ENCODE measurements around the gene PCLO. TPM values are rescaled to one million over a fixed set of nuclear protein-coding genes. Genes with fewer than 3 reads are reported as not detected.

PCLO gene
- total and polyA plus RNA-seq, 3 experiments from 2014 or later, result not detected

DNA sequence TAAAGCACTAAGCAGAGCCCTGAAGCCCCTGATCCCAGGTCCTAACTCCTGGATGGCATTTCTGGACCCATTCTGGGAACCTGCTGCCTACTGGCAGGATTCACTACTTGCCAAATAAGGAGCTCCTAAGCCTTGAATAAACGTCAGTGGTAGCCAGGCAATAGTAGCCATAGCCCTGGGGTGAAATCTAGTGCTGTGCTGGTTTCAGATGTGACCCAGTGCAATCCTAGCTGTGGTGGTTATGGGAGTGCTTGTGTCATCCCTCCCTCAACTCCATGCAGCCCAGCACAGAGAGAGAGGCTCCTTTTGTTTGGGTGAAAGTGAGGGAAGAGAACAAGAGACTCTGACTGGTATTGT is 43.7 kb downstream of the PCLO start:
- Mint-ChIP-seq H3K4me1 (no peaks in the 10 kb centered on the region), H3K36me3 (no peaks in the 10 kb centered on the region)

GRCh38 chr7:83118347-83119025 is 44.2 kb downstream of the PCLO start:
- Histone ChIP-seq H3K27ac (ENCODE audit: low read depth, low read length) (no peak overlapping the region), H3K9me3 (ENCODE audit: low read length) (no peaks in the 10 kb centered on the region), H3K36me3 (ENCODE audit: insufficient read depth, low read length) (no peaks in the 10 kb centered on the region), H3K27me3 (ENCODE audit: insufficient read depth, low read length, poor library complexity, severe bottlenecking) (no peaks in the 10 kb centered on the region), H3K4me1 (ENCODE audit: insufficient read depth, low read length) (no peaks in the 10 kb centered on the region), H3K4me3 (ENCODE audit: low read length) (no peak overlapping the region)
- no peak overlapping the region for H3K27ac Mint-ChIP-seq
- POLR2A ChIA-PET, result no interaction called here
- H3K4me1 Mint-ChIP-seq, result no peaks in the 10 kb centered on the region
- no peak for DNase-seq
- H3K9me3 Mint-ChIP-seq, result peaks cover 13 to 20% (median 19%) of the 10 kb centered on the region in 5 donors
- CTCF ChIA-PET, result no interaction called here
- H3K36me3 Mint-ChIP-seq, result no peaks in the 10 kb centered on the region
- no peaks in the 10 kb centered on the region for H3K27me3 Mint-ChIP-seq
- no peak overlapping the region for H3K4me3 Mint-ChIP-seq

More for the DNA sequence above, 43.7 kb downstream of the PCLO start:
- ChIA-PET POLR2A (no interaction called here), CTCF (no interaction called here)
- Histone ChIP-seq H3K27me3 (ENCODE audit: insufficient read depth, low read length, poor library complexity, severe bottlenecking) (no peaks in the 10 kb centered on the region), H3K4me1 (ENCODE audit: insufficient read depth, low read length) (no peaks in the 10 kb centered on the region), H3K9me3 (ENCODE audit: low read length) (no peaks in the 10 kb centered on the region), H3K4me3 (ENCODE audit: low read length) (no peak overlapping the region), H3K27ac (ENCODE audit: low read depth, low read length) (no peak overlapping the region), H3K36me3 (ENCODE audit: insufficient read depth, low read length) (no peaks in the 10 kb centered on the region)
- Mint-ChIP-seq H3K9me3 (peaks cover 13 to 20% (median 19%) of the 10 kb centered on the region in 5 donors), H3K4me3 (no peak overlapping the region), H3K27me3 (no peaks in the 10 kb centered on the region), H3K27ac (no peak overlapping the region)
- no peak for DNase-seq

DNA sequence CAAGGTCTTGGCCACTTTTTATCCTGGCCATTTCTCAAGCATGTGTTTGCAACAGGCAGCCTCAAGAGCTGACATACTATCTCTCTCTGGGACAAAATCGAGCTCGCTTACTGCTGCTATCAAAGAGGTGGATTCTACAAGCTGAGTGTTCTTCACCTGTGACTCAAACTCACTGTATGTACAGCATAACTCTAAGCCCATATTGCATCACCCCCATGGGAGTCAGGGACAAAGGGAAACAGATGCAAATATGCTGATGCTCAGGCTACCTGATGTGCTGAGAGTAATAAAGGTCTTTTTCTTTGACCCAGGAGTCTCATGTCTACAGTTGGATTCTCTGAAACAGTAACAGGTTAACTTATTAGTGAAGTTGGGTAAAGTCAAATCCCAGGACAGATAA is 45.2 kb downstream of the PCLO start:
- Histone ChIP-seq H3K27me3 (ENCODE audit: insufficient read depth, low read length, poor library complexity, severe bottlenecking) (no peaks in the 10 kb centered on the region), H3K4me3 (ENCODE audit: low read length) (no peak overlapping the region), H3K27ac (ENCODE audit: low read depth, low read length) (no peak overlapping the region), H3K4me1 (ENCODE audit: insufficient read depth, low read length) (no peaks in the 10 kb centered on the region), H3K9me3 (ENCODE audit: low read length) (no peaks in the 10 kb centered on the region), H3K36me3 (ENCODE audit: insufficient read depth, low read length) (no peaks in the 10 kb centered on the region)
- Mint-ChIP-seq H3K27me3 (no peaks in the 10 kb centered on the region), H3K36me3 (no peaks in the 10 kb centered on the region), H3K9me3 (peaks cover 11 to 21% (median 16%) of the 10 kb centered on the region in 5 donors), H3K4me1 (no peaks in the 10 kb centered on the region), H3K4me3 (no peak overlapping the region), H3K27ac (no peak overlapping the region)
- CTCF ChIA-PET, result interaction anchor here (0.9 kb wide), 1 partner anchor 15 kb away, joined by 3 read pairs; no protein-coding TSS in a partner anchor
- DNase-seq, result no peak
- POLR2A ChIA-PET, result no interaction called here

- Histone ChIP-seq H3K4me3 (ENCODE audit: low read length) (no peak overlapping the region), H3K27me3 (ENCODE audit: insufficient read depth, low read length, poor library complexity, severe bottlenecking) (no peaks in the 10 kb centered on the region), H3K36me3 (ENCODE audit: insufficient read depth, low read length) (no peaks in the 10 kb centered on the region), H3K9me3 (ENCODE audit: low read length) (no peaks in the 10 kb centered on the region), H3K4me1 (ENCODE audit: insufficient read depth, low read length) (no peaks in the 10 kb centered on the region), H3K27ac (ENCODE audit: low read depth, low read length) (no peak overlapping the region)
- ChIA-PET CTCF (no interaction called here), POLR2A (no interaction called here)
- Mint-ChIP-seq H3K36me3 (no peaks in the 10 kb centered on the region), H3K9me3 (peaks cover 1 to 14% (median 7%) of the 10 kb centered on the region in 5 donors), H3K4me3 (no peak overlapping the region), H3K27ac (no peak overlapping the region), H3K4me1 (no peaks in the 10 kb centered on the region), H3K27me3 (no peaks in the 10 kb centered on the region)
- no peak for DNase-seq
Observed at GRCh38 chr7:83111391-83111790, 51.3 kb downstream of the PCLO start.

- H3K4me3 Mint-ChIP-seq, result no peak overlapping the region
- DNase-seq, result no peak
- H3K4me3 ChIP-seq (ENCODE audit: low read length), result no peak overlapping the region
Observed at GRCh38 chr7:83109352-83109751, 53.3 kb downstream of the PCLO start.

DNA sequence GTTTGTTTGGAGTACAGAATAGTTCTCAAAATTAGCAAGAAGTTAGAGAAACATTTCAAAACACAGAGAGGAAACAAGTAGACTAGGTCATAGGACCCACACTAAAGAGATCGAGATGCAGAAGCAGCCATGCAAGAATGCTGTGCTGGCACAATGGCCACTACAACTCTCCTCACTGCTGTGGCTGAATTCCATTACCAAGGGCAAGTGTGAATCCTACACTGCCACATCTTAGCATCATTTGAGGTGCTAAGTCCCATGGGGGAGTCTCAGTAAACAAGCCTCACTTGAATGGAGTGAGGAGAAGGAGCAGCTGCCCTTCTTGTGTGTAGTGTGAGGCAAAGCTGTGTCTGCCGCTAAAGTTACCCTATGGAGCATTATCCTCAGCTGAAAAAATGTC is 56.7 kb downstream of the PCLO start:
- no peaks in the 10 kb centered on the region for H3K27me3 Mint-ChIP-seq
- peaks cover 0 to 31% (median 5%) of the 10 kb centered on the region in 5 donors for H3K9me3 Mint-ChIP-seq
- no peak for DNase-seq
- H3K4me3 ChIP-seq (ENCODE audit: low read length), result no peak overlapping the region
- H3K36me3 Mint-ChIP-seq, result no peaks in the 10 kb centered on the region
- no peaks in the 10 kb centered on the region for H3K4me1 Mint-ChIP-seq
- H3K27ac ChIP-seq (ENCODE audit: low read depth, low read length), result no peak overlapping the region
- no peaks in the 10 kb centered on the region for H3K9me3 ChIP-seq (ENCODE audit: low read length)
- H3K27me3 ChIP-seq (ENCODE audit: insufficient read depth, low read length, poor library complexity, severe bottlenecking), result no peaks in the 10 kb centered on the region
- H3K4me1 ChIP-seq (ENCODE audit: insufficient read depth, low read length), result no peaks in the 10 kb centered on the region
- CTCF ChIA-PET, result no interaction called here
- no peak overlapping the region for H3K27ac Mint-ChIP-seq
- POLR2A ChIA-PET, result no interaction called here
- no peak overlapping the region for H3K4me3 Mint-ChIP-seq
- H3K36me3 ChIP-seq (ENCODE audit: insufficient read depth, low read length), result no peaks in the 10 kb centered on the region

More at GRCh38 chr7:83109352-83109751, 53.3 kb downstream of the PCLO start:
- ChIA-PET POLR2A (no interaction called here), CTCF (no interaction called here)
- no peaks in the 10 kb centered on the region for H3K4me1 Mint-ChIP-seq
- H3K27ac Mint-ChIP-seq, result no peak overlapping the region
- H3K4me1 ChIP-seq (ENCODE audit: insufficient read depth, low read length), result no peaks in the 10 kb centered on the region
- H3K9me3 Mint-ChIP-seq, result peaks cover 1 to 23% (median 4%) of the 10 kb centered on the region in 5 donors
- no peaks in the 10 kb centered on the region for H3K36me3 Mint-ChIP-seq
- no peaks in the 10 kb centered on the region for H3K9me3 ChIP-seq (ENCODE audit: low read length)
- no peaks in the 10 kb centered on the region for H3K27me3 ChIP-seq (ENCODE audit: insufficient read depth, low read length, poor library complexity, severe bottlenecking)
- no peaks in the 10 kb centered on the region for H3K36me3 ChIP-seq (ENCODE audit: insufficient read depth, low read length)
- no peaks in the 10 kb centered on the region for H3K27me3 Mint-ChIP-seq
- no peak overlapping the region for H3K27ac ChIP-seq (ENCODE audit: low read depth, low read length)

DNA sequence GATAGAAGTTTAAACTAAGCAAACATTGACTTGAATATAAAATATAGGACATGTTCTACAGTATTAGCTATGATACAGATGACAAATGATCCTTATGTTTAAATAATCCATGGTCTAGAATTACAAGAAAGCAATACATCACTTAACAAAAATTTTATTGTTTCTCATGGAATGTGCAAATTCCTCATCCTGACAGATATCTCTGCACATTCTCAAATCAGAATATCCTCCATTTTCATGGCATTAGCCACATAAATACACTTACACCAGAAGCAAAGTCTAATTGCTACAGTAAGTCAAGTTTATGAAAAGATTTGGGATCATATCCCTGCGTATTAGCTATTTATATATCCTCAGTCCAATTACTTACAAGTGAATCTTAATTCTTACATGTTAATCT is 57.6 kb downstream of the PCLO start:
- Histone ChIP-seq H3K4me3 (ENCODE audit: low read length) (no peak overlapping the region), H3K27me3 (ENCODE audit: insufficient read depth, low read length, poor library complexity, severe bottlenecking) (no peaks in the 10 kb centered on the region), H3K4me1 (ENCODE audit: insufficient read depth, low read length) (no peaks in the 10 kb centered on the region), H3K36me3 (ENCODE audit: insufficient read depth, low read length) (no peaks in the 10 kb centered on the region), H3K9me3 (ENCODE audit: low read length) (no peaks in the 10 kb centered on the region), H3K27ac (ENCODE audit: low read depth, low read length) (no peak overlapping the region)
- Mint-ChIP-seq H3K9me3 (peaks cover 0 to 31% (median 5%) of the 10 kb centered on the region in 5 donors), H3K4me1 (no peaks in the 10 kb centered on the region), H3K27me3 (no peaks in the 10 kb centered on the region), H3K36me3 (no peaks in the 10 kb centered on the region), H3K27ac (no peak overlapping the region), H3K4me3 (no peak overlapping the region)
- ChIA-PET POLR2A (no interaction called here), CTCF (no interaction called here)
- no peak for DNase-seq

GRCh38 chr7:83101530-83101929 is 61.2 kb downstream of the PCLO start:
- Histone ChIP-seq H3K27ac (ENCODE audit: low read depth, low read length) (no peak overlapping the region), H3K9me3 (ENCODE audit: low read length) (no peaks in the 10 kb centered on the region), H3K36me3 (ENCODE audit: insufficient read depth, low read length) (no peaks in the 10 kb centered on the region), H3K4me3 (ENCODE audit: low read length) (no peak overlapping the region), H3K27me3 (ENCODE audit: insufficient read depth, low read length, poor library complexity, severe bottlenecking) (no peaks in the 10 kb centered on the region), H3K4me1 (ENCODE audit: insufficient read depth, low read length) (no peaks in the 10 kb centered on the region)
- Mint-ChIP-seq H3K27me3 (no peaks in the 10 kb centered on the region), H3K27ac (no peak overlapping the region), H3K4me3 (no peak overlapping the region), H3K36me3 (no peaks in the 10 kb centered on the region), H3K4me1 (no peaks in the 10 kb centered on the region), H3K9me3 (peaks cover 2 to 25% (median 7%) of the 10 kb centered on the region in 5 donors)
- ChIA-PET POLR2A (no interaction called here), CTCF (no interaction called here)
- no peak for DNase-seq
